Measurements from ENCODE around the gene DENND2A.

GRCh38 chr7:140654109-140654387 is 13.4 kb upstream of the DENND2A start:
- TF ChIP-seq, protein P1, sequence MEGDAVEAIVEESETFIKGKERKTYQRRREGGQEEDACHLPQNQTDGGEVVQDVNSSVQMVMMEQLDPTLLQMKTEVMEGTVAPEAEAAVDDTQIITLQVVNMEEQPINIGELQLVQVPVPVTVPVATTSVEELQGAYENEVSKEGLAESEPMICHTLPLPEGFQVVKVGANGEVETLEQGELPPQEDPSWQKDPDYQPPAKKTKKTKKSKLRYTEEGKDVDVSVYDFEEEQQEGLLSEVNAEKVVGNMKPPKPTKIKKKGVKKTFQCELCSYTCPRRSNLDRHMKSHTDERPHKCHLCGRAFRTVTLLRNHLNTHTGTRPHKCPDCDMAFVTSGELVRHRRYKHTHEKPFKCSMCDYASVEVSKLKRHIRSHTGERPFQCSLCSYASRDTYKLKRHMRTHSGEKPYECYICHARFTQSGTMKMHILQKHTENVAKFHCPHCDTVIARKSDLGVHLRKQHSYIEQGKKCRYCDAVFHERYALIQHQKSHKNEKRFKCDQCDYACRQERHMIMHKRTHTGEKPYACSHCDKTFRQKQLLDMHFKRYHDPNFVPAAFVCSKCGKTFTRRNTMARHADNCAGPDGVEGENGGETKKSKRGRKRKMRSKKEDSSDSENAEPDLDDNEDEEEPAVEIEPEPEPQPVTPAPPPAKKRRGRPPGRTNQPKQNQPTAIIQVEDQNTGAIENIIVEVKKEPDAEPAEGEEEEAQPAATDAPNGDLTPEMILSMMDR (IDR thresholded peaks at IDR 0.05 in 8 of 11, conservative IDR thresholded peaks at IDR 0.05 in 3 of 11): no peak
- TF ChIP-seq POLR2A (IDR thresholded peaks at IDR 0.05): no peak

Data from spleen (tissue), 7 donors.